Activated gamma-delta T cell (primary cell): ENCODE results near the gene SSNA1.

Source experiments
- DNase-seq: peaks from one replicate; lab custom pipeline; 2025; lab: John Stamatoyannopoulos, UW

The SSNA1 gene

DNA sequence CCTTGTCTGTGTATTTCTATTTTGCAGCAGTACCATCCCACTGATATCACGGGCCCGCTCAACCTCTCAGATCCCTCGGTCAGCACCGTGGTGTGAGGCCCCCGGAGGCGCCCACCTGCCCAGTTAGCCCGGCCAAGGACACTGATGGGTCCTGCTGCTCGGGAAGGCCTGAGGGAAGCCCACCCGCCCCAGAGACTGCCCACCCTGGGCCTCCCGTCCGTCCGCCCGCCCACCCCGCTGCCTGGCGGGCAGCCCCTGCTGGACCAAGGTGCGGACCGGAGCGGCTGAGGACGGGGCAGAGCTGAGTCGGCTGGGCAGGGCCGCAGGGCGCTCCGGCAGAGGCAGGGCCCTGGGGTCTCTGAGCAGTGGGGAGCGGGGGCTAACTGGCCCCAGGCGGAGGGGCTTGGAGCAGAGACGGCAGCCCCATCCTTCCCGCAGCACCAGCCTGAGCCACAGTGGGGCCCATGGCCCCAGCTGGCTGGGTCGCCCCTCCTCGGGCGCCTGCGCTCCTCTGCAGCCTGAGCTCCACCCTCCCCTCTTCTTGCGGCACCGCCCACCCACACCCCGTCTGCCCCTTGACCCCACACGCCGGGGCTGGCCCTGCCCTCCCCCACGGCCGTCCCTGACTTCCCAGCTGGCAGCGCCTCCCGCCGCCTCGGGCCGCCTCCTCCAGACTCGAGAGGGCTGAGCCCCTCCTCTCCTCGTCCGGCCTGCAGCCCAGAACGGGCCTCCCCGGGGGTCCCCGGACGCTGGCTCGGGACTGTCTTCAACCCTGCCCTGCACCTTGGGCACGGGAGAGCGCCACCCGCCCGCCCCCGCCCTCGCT, 20.5 kb upstream of the SSNA1 start:
- DNase-seq: no peak

DNA sequence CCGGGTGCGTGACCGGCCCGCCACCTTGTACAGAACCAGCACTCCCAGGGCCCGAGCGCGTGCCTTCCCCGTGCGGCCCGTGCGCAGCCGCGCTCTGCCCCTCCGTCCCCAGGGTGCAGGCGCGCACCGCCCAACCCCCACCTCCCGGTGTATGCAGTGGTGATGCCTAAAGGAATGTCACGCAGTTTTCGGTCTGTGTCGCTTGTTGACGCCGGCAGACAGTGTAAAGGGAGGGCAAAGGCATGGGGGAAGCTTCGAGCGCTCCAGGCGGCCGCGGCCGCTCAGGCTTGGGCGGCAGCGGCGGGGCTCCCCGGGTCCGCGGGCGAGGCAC, 19.9 kb upstream of the SSNA1 start:
- no peak for DNase-seq

DNA sequence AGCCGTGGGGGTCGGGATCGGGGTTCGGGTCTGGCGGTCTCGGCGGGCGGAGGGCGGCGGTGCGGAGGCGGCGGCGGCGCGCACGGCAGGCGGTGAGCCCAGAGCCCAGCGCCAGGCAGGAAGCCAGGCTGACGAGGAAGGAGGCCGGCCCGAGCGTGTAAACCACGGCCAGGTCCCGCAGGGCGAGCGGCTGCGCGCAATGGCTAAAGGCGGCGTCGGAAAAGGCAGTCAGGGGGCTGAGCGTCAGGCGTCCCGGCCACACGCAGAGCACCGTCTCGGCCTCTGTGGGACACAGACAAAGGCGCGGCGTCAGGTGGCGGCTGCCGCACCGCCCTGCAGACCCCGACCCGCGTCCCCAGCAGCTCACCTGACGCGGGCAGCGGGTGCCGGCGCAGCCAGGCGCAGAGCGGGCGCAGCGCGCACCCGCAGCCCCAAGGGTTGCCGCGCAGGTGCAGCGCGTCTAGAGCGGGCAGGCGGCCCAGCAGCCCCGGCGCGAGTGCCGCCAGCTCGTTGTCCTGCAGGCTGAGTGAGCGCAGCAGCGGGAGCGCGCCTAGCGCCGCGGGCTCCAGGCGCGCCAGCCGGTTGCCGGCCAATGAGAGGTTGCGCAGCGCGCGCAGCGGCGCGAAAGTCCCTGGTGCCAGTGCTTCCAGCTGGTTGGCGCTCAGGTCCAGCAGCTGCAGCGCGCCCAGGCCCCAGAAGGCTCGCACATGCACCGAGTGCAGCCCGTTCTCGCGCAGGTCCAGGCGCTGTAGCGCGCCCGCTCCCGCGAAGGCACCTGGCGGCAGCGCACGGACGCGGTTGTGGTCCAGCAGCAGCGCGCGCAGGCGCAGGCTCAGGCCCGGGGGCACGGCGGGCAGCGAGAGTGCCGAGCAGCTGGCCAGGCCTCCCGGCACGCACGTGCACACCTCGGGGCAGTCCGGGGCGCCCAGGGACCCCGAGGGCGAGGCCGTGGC, 19.3 kb upstream of the SSNA1 start:
- no peak for DNase-seq

DNA sequence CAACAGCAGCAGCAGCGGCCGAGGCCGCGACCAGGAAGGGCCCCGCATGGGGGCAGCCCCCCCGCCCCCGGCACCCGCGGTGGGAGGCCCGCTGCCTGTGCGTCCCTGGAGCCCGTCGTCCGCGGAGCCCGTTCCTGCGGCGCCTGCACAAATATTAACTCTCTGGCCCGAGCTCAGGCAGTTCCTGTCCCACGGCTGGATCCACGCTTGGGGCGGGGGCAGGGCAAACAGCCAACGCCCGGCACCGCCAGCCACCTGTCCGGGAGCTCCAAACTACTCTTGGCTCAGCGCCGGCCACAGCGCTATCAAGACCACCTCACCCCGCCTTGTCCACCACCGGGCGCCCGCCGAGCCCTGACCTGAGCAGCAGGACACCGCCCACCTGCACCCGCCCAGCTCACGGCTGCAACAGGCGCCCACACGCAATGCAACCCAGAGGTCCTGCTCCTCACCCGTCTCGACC, 18.5 kb upstream of the SSNA1 start, which contains the start of gene LRRC26:
LRRC26 (minus strand) TSS at position 156 of the 463 bp plus-strand sequence; CDS start at position 48, 108 bp downstream.
- no peak for DNase-seq

DNA sequence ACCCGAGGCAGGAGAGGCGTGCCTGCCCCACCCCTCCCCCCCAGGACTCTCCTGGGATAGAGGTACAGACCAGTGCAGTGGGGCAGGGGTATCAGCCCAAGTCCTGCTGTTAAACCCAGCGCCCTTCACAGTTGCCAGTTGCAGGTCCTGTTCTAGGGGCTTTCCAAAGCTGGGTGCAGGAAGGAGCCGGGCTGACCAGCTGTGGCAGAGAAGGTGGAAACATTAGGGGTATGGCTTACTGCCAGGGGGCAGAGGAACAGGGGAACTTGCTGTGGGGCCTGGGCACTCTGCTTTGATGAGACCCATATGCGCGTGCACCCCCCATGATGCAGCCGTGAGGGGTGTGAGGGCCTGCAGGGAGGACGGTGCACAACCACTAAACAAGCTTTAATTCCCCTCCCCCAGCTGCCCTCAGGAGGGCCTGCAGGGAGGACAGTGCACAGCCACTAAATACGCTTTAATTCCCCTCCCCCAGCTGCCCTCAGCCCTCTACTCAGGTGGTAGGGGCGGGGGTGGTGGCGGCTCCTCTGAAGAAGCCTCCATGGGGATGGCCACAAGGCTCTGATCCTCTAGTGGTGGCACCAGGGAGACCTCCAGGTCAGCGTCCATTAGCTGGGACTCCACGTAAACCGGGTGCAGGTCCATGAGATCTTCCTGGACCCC, 17.9 kb upstream of the SSNA1 start:
- DNase-seq: no peak

DNA sequence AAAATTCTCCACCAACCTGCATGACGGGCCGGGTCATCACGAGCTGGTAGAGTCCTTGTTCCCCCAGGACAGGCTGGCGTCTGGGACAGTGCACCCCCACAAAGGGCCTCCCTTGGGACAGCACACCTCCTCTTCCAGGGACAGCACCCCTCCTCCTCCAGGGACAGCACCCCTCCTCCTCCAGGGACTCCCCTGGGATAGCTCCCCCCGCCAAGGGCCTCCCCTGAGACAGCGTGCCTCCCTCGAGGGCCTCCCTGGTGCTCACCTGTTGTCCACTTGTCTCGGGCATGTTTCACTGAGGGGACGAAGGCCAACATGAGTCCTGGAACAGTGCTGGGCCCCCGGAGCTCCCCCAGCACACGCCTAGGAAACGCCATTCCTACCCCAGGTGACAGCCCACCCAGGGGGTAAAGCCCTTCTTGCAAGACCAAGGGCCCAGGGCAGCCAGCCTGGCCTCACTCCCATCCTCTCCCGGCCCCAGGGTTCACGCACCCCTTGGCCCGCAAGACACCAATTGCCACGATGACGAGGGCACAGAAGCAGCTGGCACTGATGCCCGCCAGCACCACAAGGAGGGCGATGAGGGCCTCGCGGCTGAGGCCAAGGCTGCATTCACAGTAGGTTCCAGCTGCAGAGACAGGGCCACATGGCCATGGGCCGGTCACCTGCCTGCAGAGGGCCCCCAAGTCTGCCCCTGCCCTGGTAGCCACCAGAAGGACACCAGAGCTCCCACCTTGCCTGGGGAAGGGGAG, 17.2 kb upstream of the SSNA1 start:
- DNase-seq: no peak

DNA sequence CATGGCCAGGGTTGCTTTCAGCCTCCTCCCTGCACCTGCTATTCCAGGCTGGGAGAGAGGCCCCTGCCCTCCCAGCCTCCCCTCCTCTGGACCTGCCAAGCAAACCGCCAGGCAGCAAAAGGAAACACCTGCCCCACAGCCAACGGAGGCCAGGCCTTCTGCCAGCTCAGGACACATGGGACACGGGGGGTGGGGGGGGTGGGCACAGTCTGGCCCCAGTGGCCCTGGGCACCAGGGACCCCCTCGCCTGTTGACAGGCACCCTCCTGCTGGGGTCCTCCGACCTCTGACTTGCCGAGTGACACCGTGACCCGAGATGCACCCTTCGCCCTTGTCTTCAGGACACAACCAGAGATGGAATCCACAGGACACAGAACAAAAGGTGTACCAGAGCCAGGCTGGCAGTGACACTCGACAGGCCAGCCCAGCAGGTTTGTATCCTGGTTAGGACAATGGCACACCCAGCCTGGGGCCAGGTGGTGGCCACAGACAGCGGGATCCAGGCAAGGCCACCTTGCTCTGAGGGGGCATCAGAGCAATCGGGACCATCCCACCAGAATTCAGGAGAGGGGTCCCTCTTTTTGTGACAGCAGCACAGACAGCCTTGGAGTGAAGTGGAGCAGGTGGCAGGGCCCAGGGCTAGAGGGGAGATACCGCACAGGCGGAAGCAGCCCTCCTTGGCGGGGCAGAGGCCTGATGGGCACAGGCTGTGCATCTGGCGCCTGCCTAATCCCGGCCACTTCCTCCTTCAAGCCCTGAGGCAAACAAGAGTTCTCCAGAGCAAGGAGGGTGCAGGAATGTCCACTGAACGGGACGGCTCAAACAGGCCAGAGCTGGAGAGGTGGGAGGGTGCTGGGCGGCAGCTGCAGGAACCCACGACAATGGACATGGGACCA, 15.3 kb upstream of the SSNA1 start:
- no peak for DNase-seq

DNA sequence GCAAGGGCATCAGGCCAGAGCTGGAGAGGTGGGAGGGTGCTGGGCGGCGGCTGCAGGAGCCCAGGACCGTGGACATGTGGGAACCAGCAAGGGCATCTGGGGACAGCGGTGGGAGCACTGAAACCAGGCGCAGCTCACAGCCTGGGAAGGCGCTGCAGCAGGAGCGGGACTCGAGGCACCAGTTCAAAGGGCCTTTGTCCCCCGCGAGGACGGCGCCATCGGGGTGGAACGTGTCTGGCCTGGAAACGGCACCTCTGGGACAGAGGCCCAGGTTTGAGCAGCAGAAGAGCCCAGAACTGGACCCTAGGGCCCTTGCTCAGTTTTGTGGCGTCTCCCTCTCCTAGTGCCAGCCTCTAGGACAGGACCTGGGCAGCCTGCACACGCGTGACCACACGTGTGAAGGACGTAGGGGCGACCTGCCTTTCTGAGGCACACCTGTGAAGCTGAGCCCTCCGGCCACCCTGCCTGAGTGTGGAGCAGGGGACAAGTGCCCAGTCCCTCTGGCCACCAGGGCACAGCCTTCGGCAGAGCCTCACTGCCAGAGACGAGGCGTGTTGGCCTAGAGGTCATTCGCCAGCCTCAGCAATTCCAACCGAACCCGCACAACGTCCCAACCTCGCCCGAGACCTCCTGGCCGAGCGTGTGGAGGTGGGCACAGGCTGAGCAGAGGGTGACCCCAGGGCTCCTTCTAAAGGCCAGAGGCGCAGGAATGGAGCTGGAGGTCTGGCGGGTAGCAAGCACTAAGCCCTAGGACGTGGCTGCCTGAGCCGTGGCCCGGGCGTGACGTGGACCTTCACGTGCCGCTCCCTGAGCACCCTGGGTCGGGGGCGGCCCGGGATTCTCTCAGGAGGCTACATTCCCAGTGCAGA, 14.4 kb upstream of the SSNA1 start:
- DNase-seq: no peak

DNA sequence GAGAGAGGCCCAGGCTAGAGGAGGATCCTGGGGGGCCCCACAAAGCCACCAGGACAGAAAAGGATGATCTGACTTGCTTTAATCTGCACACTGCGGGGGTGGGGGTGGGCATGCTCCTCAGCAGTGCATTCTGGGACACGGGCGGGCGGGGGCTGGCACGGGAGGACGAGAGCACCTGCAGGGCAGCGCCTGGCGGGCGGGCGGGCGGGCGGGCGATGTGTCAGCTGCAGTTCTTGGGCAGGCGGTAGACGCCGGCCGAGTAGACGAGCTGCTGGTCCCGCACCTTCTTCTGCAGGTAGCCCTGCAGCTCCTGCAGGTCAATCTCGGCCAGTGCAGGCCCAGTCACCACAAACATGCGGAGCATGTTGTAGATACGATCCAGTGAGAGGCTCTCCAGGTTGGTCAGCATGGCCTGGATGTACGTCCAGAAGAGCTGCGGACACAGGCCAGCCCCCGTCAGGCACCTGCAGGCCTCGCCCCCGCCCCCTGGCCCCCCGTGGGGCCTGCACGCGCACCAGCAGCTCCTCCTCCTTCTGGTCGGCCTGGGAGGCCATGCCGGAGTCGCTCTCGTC, 13.7 kb upstream of the SSNA1 start:
- DNase-seq: no peak

DNA sequence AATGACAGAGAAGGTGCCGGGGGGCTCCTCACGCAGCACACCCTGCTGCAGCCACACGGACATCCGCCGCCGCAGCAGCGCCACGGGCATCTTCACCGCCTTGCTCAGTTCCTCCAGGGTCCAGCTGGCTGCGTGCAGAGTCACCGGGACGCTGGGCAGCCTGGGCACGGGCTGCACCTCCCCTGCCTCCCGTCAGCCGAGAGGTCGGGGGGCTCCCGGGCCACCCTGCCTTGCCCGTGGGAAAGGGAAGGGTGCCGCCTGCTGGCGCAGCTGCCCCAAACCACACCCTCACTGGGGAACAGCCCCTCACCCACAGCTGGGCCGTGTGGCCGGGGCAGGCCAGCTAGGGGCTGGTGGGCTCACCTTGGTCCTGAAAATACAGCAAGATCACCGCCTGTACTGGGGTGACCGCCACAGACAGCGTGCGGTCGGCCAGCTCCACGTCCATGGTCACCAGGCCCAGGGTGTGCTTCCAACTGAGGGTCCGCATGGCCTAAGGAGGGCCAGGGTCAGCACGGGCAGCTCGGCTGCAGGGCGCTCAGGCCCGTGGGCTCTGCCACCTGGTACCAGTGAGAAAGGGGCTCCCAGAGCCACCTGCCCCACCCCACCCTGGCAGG, 13.0 kb upstream of the SSNA1 start:
- no peak for DNase-seq

DNA sequence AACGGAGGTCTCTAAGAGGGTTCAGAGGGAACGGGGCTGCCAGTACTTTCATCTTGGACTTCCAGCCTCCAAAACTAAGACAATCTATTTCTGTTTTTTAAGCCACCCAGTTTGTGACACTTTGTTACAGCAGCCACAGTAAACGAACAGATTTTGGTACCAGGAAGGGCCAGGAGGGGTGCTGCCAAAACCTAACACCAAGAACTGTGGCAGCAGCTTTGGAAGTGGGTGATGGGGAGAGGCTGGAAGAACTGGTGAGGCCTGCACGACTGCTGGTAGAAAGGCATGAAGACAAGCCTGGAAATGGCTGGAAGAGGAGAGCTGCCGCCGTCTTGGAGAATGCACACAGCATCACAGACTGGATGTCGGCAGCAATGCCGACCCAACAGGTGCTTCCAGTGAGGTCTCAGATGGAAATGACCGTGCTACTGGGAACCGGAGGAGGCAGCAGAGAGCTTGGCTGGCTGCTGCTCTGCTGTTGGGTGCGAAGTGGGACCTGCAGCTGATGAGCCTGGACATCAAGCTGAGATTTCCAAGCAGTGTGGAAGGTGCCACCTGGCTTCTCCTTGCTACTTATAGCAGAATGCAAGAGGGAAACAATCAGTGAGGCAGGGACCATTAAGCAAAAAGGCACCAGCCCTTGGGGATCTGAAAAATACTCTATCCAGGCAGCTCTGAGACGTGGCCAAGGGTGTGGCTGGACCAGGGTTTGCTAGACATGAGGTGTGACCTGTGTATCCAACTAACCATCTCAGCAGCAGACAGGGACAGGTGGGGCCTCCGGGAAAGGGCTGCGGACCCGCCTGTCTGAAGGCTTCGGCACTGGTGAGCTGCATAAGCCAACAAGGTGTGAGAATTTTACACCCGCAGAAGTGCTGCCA, 11.9 kb upstream of the SSNA1 start:
- DNase-seq: no peak

DNA sequence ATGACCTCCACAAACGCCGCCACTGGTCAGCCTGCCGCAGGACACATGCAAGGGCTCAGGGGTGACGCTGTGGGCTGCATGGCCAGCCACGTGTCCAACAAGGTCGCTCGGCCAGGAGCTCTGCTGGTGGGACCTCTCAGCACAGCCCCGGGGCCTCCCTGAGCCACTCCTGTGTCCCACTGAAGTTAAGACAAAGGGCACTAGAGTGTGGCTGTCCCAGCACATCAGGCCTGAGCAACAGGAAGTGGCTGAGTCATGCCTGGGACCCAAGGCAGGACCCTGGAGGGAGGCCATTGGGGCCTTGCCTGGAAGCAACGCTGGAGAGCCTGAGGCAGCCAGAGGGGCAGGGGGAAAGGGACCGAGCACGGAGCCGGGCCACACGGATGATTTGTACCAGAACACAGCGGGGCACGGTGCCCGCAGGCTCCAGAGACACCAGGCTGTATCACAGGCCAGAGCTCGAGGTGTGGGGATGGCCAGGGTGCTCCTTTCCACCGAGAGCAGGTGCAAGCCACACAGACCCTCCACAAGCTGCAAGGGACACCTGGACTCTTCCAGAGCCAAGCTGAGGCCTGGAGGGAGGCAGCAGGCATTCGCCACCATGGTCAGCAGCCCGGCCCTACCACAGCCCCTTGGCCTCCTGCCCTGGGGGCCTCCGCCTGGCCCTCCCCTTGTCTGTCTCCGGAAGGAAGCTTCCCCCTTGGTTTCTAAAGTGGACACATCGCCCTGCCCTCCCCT, 10.1 kb upstream of the SSNA1 start:
- DNase-seq: no peak

DNA sequence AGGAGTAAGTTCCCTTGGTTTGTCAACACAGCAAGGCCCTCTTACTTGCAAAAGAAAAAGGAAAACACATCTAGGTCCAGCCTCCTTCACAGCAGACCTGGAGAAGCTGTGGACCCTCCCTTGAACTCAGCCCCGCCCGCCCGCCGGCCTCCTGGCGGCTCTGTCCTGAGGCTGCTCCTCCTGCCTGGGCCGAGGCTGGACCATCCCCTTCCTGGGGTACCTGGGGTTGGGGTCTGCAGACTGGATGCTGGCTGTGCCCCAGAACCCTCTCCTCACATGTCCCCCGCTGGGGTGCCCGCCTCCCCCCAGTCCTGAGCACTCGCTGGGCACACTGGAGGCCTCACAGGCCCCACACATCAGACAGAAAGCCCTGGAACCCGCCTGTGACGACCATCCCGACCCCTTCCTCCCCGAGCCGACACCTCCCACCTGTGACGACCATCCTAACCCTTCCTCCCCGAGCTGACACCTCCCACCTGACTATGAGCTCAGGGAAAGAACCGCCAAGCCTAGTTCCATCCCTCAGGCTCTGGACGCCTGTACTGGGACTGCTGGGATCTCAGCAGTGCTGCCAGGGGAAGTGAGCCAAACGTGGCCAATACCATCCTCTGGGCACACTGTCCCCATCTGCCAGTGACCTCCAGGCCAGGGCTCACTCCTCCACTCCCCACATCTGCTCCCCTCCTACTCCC, 9.4 kb upstream of the SSNA1 start:
- DNase-seq: no peak

DNA sequence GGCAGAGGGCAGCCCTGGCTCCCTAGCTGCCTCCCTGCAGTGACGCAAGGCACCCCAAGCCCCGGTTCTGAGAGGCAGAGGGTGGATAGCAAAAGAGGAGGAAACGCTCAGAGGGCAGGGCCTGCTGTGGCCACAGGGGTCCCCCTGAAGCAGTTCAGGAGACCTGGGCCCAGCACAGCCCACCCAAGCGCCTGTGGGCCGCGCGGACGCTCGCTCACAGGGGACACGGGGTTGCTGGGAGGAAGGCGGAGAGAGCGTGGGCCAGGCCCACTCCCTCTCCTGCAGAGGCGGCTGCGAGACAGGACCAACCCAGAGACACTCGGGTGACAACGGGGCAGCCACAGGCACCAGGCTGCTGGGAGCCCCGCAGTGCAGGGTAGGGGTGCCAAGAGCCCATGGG, 8.7 kb upstream of the SSNA1 start:
- DNase-seq: no peak

DNA sequence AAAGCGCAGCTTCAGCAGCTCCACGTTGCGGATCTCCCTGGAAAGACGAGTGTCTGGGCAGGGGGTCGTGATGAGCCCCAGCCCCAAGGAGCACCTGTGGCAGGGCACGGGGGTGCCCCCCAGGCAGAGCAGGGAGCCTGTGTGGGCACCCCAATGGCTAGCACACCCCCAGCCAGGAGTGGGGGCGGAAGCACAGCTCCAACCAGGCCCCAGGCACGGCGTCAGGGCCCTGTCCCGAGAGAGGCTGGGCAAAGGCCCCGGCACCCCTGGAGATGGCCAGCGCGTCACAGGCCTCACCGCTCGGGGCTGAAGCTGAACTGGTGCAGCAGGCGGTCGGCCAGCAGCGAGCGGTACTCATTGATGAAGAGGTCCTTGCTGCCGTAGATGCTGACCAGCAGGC, 8.0 kb upstream of the SSNA1 start:
- DNase-seq: no peak

DNA sequence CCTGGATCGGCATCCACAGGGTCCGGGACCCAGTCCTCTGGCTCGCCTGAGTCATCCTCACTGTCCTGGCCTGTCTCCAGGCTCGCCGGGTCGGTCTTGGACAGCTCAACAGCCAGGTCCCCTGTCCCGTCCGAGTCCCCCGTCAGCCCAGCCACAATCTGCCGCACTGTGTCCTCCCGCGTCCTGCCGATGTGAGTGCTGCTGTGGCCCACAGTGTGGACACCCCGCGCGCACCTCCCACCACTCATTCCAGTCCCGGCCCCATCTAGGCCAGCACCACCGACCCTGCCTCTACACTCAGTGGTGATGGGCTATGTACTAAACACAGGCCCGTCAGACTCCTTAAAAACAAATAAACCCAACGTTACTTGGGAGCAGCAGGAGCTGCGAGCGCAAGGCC, 6.8 kb upstream of the SSNA1 start:
- DNase-seq: no peak
